ENCODE data around the gene PALLD. TPM values are rescaled to one million over a fixed set of nuclear protein-coding genes. Genes with fewer than 3 reads are reported as not detected.

PALLD gene
- polyA plus RNA-seq, 1 donor (not counting 4 experiments of a cell fraction or from before 2014, with no cell fraction given): 136 TPM

GRCh38 chr4:168794092-168794707, 297.3 kb downstream of the PALLD start:
- Histone ChIP-seq H2AFZ (ENCODE audit: control insufficient read depth, low read length) (no peak overlapping the region), H3K36me3 (ENCODE audit: control insufficient read depth in 2 of 2, extremely low read depth in 1 of 2, insufficient read depth in 2 of 2, low read length in 2 of 2) (no peaks in the 10 kb centered on the region), H3K4me3 (ENCODE audit: control insufficient read depth in 2 of 3, extremely low read depth in 1 of 3, insufficient read depth in 2 of 3, low read depth in 1 of 3, low read length in 3 of 3) (no peak overlapping the region), H4K20me1 (ENCODE audit: control insufficient read depth, extremely low read depth, insufficient read depth, low read length) (no peaks in the 10 kb centered on the region), H3K27ac (ENCODE audit: control insufficient read depth, insufficient read depth, low read length) (no peak overlapping the region), H3K9me3 (ENCODE audit: control insufficient read depth, low read depth, low read length) (no peaks in the 10 kb centered on the region), H3K79me2 (ENCODE audit: control insufficient read depth, insufficient read depth, low read length) (no peaks in the 10 kb centered on the region), H3K9me1 (ENCODE audit: control insufficient read depth, extremely low read depth, insufficient read depth, low read length) (no peaks in the 10 kb centered on the region), H3K27me3 (ENCODE audit: control insufficient read depth, extremely low read depth, insufficient read depth, low read length) (no peaks in the 10 kb centered on the region), H3K4me1 (ENCODE audit: control insufficient read depth, extremely low read depth, insufficient read depth, low read length) (peaks cover 24% of the 10 kb centered on the region), H3K4me2 (ENCODE audit: control insufficient read depth, extremely low read depth, insufficient read depth, low read depth, low read length) (no peak overlapping the region), H3K9ac (ENCODE audit: control insufficient read depth, extremely low read depth, insufficient read depth, low read length) (no peak overlapping the region)
- FAIRE-seq (no peak), DNase-seq (ENCODE audit: low read depth, low spot score) (no peak)
- dilution Hi-C loops (cut with MboI; ENCODE audit: extremely low pct_ligation_motif_present, low sequenced_read_pairs): no loop called here
- TF ChIP-seq, protein P1, sequence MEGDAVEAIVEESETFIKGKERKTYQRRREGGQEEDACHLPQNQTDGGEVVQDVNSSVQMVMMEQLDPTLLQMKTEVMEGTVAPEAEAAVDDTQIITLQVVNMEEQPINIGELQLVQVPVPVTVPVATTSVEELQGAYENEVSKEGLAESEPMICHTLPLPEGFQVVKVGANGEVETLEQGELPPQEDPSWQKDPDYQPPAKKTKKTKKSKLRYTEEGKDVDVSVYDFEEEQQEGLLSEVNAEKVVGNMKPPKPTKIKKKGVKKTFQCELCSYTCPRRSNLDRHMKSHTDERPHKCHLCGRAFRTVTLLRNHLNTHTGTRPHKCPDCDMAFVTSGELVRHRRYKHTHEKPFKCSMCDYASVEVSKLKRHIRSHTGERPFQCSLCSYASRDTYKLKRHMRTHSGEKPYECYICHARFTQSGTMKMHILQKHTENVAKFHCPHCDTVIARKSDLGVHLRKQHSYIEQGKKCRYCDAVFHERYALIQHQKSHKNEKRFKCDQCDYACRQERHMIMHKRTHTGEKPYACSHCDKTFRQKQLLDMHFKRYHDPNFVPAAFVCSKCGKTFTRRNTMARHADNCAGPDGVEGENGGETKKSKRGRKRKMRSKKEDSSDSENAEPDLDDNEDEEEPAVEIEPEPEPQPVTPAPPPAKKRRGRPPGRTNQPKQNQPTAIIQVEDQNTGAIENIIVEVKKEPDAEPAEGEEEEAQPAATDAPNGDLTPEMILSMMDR (optimal IDR thresholded peaks at IDR 0.05 in 1 of 3, IDR thresholded peaks at IDR 0.05 in 1 of 3, conservative IDR thresholded peaks at IDR 0.05 in 1 of 3; ENCODE audit: extremely low read depth in 1 of 3, insufficient read depth in 2 of 3, low read length in 3 of 3): no peak
- TF ChIP-seq EZH2 (IDR thresholded peaks at IDR 0.05; ENCODE audit: low read length): no peak

GRCh38 chr4:168794881-168795280, 298.0 kb downstream of the PALLD start:
- FAIRE-seq: no peak
- Histone ChIP-seq H2AFZ (ENCODE audit: control insufficient read depth, low read length) (no peak overlapping the region), H3K4me2 (ENCODE audit: control insufficient read depth, extremely low read depth, insufficient read depth, low read depth, low read length) (no peak overlapping the region), H3K9me1 (ENCODE audit: control insufficient read depth, extremely low read depth, insufficient read depth, low read length) (no peaks in the 10 kb centered on the region), H3K79me2 (ENCODE audit: control insufficient read depth, insufficient read depth, low read length) (no peaks in the 10 kb centered on the region), H3K27me3 (ENCODE audit: control insufficient read depth, extremely low read depth, insufficient read depth, low read length) (no peaks in the 10 kb centered on the region), H3K9ac (ENCODE audit: control insufficient read depth, extremely low read depth, insufficient read depth, low read length) (no peak overlapping the region), H4K20me1 (ENCODE audit: control insufficient read depth, extremely low read depth, insufficient read depth, low read length) (no peaks in the 10 kb centered on the region), H3K36me3 (ENCODE audit: control insufficient read depth in 2 of 2, extremely low read depth in 1 of 2, insufficient read depth in 2 of 2, low read length in 2 of 2) (no peaks in the 10 kb centered on the region), H3K4me3 (ENCODE audit: control insufficient read depth in 2 of 3, extremely low read depth in 1 of 3, insufficient read depth in 2 of 3, low read depth in 1 of 3, low read length in 3 of 3) (no peak overlapping the region), H3K9me3 (ENCODE audit: control insufficient read depth, low read depth, low read length) (no peaks in the 10 kb centered on the region), H3K4me1 (ENCODE audit: control insufficient read depth, extremely low read depth, insufficient read depth, low read length) (peaks cover 21% of the 10 kb centered on the region), H3K27ac (ENCODE audit: control insufficient read depth, insufficient read depth, low read length) (no peak overlapping the region)
- dilution Hi-C loops (cut with MboI; ENCODE audit: extremely low pct_ligation_motif_present, low sequenced_read_pairs): no loop called here
- TF ChIP-seq, protein P1 (optimal IDR thresholded peaks at IDR 0.05 in 1 of 3, IDR thresholded peaks at IDR 0.05 in 1 of 3, conservative IDR thresholded peaks at IDR 0.05 in 1 of 3; ENCODE audit: extremely low read depth in 1 of 3, insufficient read depth in 2 of 3, low read length in 3 of 3): no peak
- no peak for TF ChIP-seq EZH2 (IDR thresholded peaks at IDR 0.05; ENCODE audit: low read length)
- DNase-seq (ENCODE audit: low read depth, low spot score): no peak

Measured in keratinocyte (primary cell).